Activated naive CD4-positive, alpha-beta T cell treated with anti-CD3 and anti-CD28 coated beads, Interleukin-2, amount 50 U/mL, for 72 hours (primary cell): ENCODE results near the gene RCAN2. TPM values are rescaled to one million over a fixed set of nuclear protein-coding genes. Genes with fewer than 3 reads are reported as not detected.

Experiments
- ATAC-seq, 2 donors: fragments of 150-1000 bp; cut with Tn5 transposase; 2 replicates each; pipeline ENCODE4 v1.10.0; 2021; ENCODE audit warnings: mild to moderate bottlenecking in 2 of 2, moderate library complexity in 2 of 2
- DNase-seq, 2 donors: peaks; one replicate each; pipeline ENCODE4 v3.0.0; 2021 to 2022; ENCODE audit warnings: low spot score in 2 of 2
- H3K27ac Mint-ChIP-seq, 2 donors: one replicate each; pipeline ENCODE4 v1.8.0; 2022; ENCODE audit warnings: mild to moderate bottlenecking in 2 of 2, mixed read lengths in 2 of 2
- H3K36me3 Mint-ChIP-seq, 2 donors: one replicate each; pipeline ENCODE4 v1.8.0; 2022; ENCODE audit warnings: mixed read lengths in 2 of 2
- H3K9me3 Mint-ChIP-seq, 2 donors: one replicate each; pipeline ENCODE4 v1.8.0; 2022; ENCODE audit warnings: mixed read lengths in 2 of 2
- total RNA-seq, 2 donors: library from RNA; stranded (reverse); gene quantifications; one replicate each; pipeline ENCODE4 v1.2.3, GENCODE V29; 2022

Gene RCAN2
- total RNA-seq, 2 donors from 2014 or later, result 0.74 TPM; not detected in 1

- Mint-ChIP-seq H3K36me3 (no peaks in the 10 kb centered on the region), H3K27ac (no peak overlapping the region), H3K9me3 (no peaks in the 10 kb centered on the region)
- ATAC-seq, result no peak
- no peak for DNase-seq
These were observed 217.3 kb downstream of the RCAN2 start for GRCh38 chr6:46273911-46274310.

- no peaks in the 10 kb centered on the region for H3K36me3 Mint-ChIP-seq
- no peaks in the 10 kb centered on the region for H3K9me3 Mint-ChIP-seq
- ATAC-seq (no peak), DNase-seq (no peak)
- no peak overlapping the region for H3K27ac Mint-ChIP-seq
These were observed 219.5 kb downstream of the RCAN2 start for GRCh38 chr6:46271728-46272127.

GRCh38 chr6:46271107-46271506, 220.1 kb downstream of the RCAN2 start:
- no peak for DNase-seq
- H3K9me3 Mint-ChIP-seq, result no peaks in the 10 kb centered on the region

GRCh38 chr6:46270336-46270735, 220.9 kb downstream of the RCAN2 start:
- no peak overlapping the region for H3K27ac Mint-ChIP-seq
- no peak for DNase-seq
- no peak for ATAC-seq
- no peaks in the 10 kb centered on the region for H3K36me3 Mint-ChIP-seq
- no peaks in the 10 kb centered on the region for H3K9me3 Mint-ChIP-seq

More at GRCh38 chr6:46271107-46271506, 220.1 kb downstream of the RCAN2 start:
- Mint-ChIP-seq H3K36me3 (no peaks in the 10 kb centered on the region), H3K27ac (no peak overlapping the region)
- no peak for ATAC-seq

GRCh38 chr6:46269447-46270229, 221.6 kb downstream of the RCAN2 start:
- ATAC-seq (no peak), DNase-seq (no peak)
- H3K9me3 Mint-ChIP-seq, result no peaks in the 10 kb centered on the region
- no peak overlapping the region for H3K27ac Mint-ChIP-seq
- no peaks in the 10 kb centered on the region for H3K36me3 Mint-ChIP-seq

DNA sequence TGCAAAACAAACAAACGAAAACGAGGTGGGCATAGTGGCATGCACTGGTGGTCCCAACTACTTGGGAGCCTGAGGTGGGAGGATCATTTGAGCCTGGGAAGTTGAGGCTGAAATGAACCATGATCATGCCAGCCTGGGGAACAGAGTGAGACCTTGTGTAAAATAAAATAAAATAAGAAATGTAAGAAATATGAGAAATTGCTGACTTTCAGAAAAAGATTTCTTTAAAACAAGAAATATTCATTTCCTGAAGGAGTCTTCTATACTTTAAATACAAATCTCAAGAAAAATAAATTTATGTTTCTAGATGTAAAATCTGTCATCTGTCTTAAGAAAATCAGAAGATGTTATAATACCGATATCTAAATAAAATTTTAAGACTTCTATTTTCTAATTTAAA, 223.7 kb downstream of the RCAN2 start:
- DNase-seq, result no peak
- no peaks in the 10 kb centered on the region for H3K9me3 Mint-ChIP-seq
- H3K36me3 Mint-ChIP-seq, result no peaks in the 10 kb centered on the region
- no peak overlapping the region for H3K27ac Mint-ChIP-seq
- no peak for ATAC-seq

- no peak for ATAC-seq
- DNase-seq, result no peak
- Mint-ChIP-seq H3K27ac (no peak overlapping the region), H3K9me3 (no peaks in the 10 kb centered on the region), H3K36me3 (no peaks in the 10 kb centered on the region)
These were observed 225.9 kb downstream of the RCAN2 start for GRCh38 chr6:46265373-46265772.

GRCh38 chr6:46263707-46264086, 227.6 kb downstream of the RCAN2 start:
- DNase-seq (no peak), ATAC-seq (no peak)
- Mint-ChIP-seq H3K27ac (no peak overlapping the region), H3K36me3 (no peaks in the 10 kb centered on the region), H3K9me3 (no peaks in the 10 kb centered on the region)

GRCh38 chr6:46262928-46263706, 228.1 kb downstream of the RCAN2 start:
- H3K27ac Mint-ChIP-seq, result no peak overlapping the region
- no peaks in the 10 kb centered on the region for H3K36me3 Mint-ChIP-seq
- ATAC-seq (no peak), DNase-seq (no peak)
- no peaks in the 10 kb centered on the region for H3K9me3 Mint-ChIP-seq

DNA sequence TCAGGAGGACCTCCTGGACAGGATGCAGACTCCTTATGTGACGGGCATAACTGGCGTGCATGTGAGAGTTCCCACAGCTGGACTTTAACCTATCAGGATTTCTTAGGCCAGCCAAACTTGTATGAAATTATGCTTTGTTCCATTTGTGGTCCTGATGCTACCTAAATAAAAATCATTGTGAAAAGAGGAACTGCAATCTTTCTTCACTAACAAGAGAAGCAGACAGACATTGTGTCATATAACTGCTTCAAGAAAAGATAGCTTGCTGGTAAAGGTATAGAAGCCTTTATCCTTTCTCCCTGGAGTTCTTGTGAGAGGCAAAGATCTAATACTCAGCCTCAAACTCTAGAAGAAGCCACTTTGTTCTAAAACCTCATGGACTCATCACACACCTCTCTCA, 233.0 kb downstream of the RCAN2 start:
- H3K36me3 Mint-ChIP-seq, result no peaks in the 10 kb centered on the region
- no peak overlapping the region for H3K27ac Mint-ChIP-seq
- no peaks in the 10 kb centered on the region for H3K9me3 Mint-ChIP-seq
- ATAC-seq, result no peak
- DNase-seq, result no peak

DNA sequence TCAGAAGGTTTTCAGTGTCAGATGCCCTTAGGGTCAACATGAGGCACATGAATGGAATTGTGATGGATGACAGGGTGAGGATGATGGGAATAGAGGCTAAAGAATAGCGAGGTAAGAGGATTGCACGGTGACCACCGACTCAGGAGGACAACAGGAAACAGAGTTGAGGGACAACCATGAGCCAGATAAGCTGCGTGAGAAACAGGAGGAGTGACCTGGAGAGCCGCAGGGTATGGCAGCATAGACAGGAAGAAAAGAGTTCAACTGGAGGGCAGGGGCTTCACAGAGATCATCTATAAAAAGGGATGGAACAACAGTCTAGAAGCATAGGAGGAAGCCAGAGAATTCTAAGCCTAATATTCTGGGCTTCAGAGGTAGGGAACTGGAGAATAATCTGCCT, 235.7 kb downstream of the RCAN2 start:
- Mint-ChIP-seq H3K27ac (no peak overlapping the region), H3K36me3 (no peaks in the 10 kb centered on the region), H3K9me3 (no peaks in the 10 kb centered on the region)
- ATAC-seq (no peak), DNase-seq (no peak)

DNA sequence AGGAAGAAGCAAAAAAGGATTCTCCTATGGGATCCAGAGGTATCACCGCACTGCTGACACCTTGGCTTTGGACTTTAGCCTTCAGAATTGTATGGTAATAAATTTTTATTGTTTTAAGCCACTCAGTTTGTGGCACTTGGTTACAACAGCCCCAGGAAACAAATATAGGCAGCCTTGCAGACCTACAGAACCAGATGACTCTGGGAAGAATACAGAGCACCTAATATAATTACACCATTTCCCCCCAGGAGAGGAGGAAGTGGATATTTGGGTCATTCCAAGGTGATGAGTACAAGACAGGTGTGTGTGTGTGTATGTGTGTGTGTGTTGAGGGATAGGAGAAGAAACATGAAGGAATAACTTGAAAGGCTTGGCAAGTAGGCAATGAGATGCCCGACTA, 236.3 kb downstream of the RCAN2 start:
- ATAC-seq (no peak), DNase-seq (no peak)
- no peaks in the 10 kb centered on the region for H3K9me3 Mint-ChIP-seq

GRCh38 chr6:46254331-46254730, 236.9 kb downstream of the RCAN2 start:
- H3K27ac Mint-ChIP-seq, result no peak overlapping the region
- ATAC-seq (no peak), DNase-seq (no peak)
- H3K36me3 Mint-ChIP-seq, result no peaks in the 10 kb centered on the region
- H3K9me3 Mint-ChIP-seq, result no peaks in the 10 kb centered on the region

More for the DNA sequence above, 236.3 kb downstream of the RCAN2 start:
- H3K36me3 Mint-ChIP-seq, result no peaks in the 10 kb centered on the region
- H3K27ac Mint-ChIP-seq, result no peak overlapping the region

DNA sequence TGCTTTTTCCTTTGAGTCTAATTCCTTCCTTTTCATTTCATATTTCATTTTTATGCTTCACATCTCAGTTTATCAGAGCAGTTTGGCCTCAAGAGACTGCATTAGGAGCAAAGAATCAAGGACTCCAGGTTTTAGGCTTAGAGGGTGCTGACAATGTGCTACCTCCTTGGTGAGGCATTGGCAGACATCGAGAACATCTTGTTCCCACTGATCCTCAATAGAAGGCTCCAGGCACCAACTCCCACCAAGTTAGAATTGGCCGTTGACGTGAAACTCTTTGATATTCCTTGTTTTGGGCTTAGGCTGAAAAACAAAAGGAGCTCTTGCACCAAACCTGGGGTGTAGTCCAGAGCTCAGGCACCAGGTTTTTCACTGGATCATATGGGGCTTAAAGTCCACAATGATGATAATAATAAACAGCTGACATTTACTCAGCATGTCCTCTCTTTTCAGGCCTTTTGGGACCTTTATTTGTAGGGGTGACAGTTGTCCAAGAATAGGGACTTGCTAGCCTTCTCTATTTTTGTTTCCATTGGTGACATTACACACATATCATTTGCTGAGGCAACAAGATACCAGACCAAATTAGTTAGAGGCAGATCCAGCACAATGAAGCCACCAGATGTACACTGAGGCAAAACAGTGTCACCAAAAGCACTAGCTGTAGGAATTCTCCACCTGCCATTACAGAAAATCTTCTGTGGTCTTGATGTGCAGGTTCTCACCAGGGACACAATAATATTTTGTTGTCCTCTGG, 239.5 kb downstream of the RCAN2 start:
- Mint-ChIP-seq H3K36me3 (no peaks in the 10 kb centered on the region), H3K9me3 (no peaks in the 10 kb centered on the region), H3K27ac (no peak overlapping the region)
- DNase-seq (no peak), ATAC-seq (no peak)

- no peaks in the 10 kb centered on the region for H3K9me3 Mint-ChIP-seq
- DNase-seq, result no peak
- ATAC-seq, result no peak
These were observed 243.1 kb downstream of the RCAN2 start for GRCh38 chr6:46248143-46248542.

GRCh38 chr6:46246727-46247126, 244.5 kb downstream of the RCAN2 start:
- H3K36me3 Mint-ChIP-seq, result no peaks in the 10 kb centered on the region
- ATAC-seq (no peak), DNase-seq (no peak)
- no peak overlapping the region for H3K27ac Mint-ChIP-seq
- no peaks in the 10 kb centered on the region for H3K9me3 Mint-ChIP-seq

More at GRCh38 chr6:46248143-46248542, 243.1 kb downstream of the RCAN2 start:
- H3K36me3 Mint-ChIP-seq, result no peaks in the 10 kb centered on the region
- H3K27ac Mint-ChIP-seq, result no peak overlapping the region

- DNase-seq (no peak), ATAC-seq (no peak)
- H3K27ac Mint-ChIP-seq, result no peak overlapping the region
- H3K36me3 Mint-ChIP-seq, result no peaks in the 10 kb centered on the region
- H3K9me3 Mint-ChIP-seq, result no peaks in the 10 kb centered on the region
These were observed 245.2 kb downstream of the RCAN2 start for GRCh38 chr6:46246081-46246480.
